HG02970 (cell line): ENCODE measurements around the gene FABP1.

ENCODE experiments used
- ATAC-seq: cut with Tn5 transposase; IDR thresholded peaks from one replicate; pipeline ENCODE4 v1.9.1; 2021; ENCODE audit warnings: mild to moderate bottlenecking, moderate library complexity, moderate number of reproducible peaks; ENCODE audit not compliant: unreplicated experiment, low FRiP score

Gene FABP1

GRCh38 chr2:88139203-88139702 lies 11.4 kb upstream of the FABP1 start:
- ATAC-seq: no peak

GRCh38 chr2:88137833-88138232 lies 10.0 kb upstream of the FABP1 start:
- no peak for ATAC-seq

GRCh38 chr2:88136817-88137216 lies 9.0 kb upstream of the FABP1 start:
- no peak for ATAC-seq

GRCh38 chr2:88133875-88134274 lies 6.0 kb upstream of the FABP1 start:
- no peak for ATAC-seq

GRCh38 chr2:88131999-88132368 lies 4.1 kb upstream of the FABP1 start:
- ATAC-seq: no peak

- no peak for ATAC-seq
These were observed 3.5 kb upstream of the FABP1 start for GRCh38 chr2:88131201-88131998.

GRCh38 chr2:88129313-88129959 lies 1.6 kb upstream of the FABP1 start:
- no peak for ATAC-seq

GRCh38 chr2:88128654-88129312 lies 921 bp upstream of the FABP1 start:
- no peak for ATAC-seq

- no peak for ATAC-seq
These were observed 299 bp downstream of the FABP1 start for GRCh38 chr2:88127638-88127887.

GRCh38 chr2:88126772-88127637 lies 857 bp downstream of the FABP1 start:
- no peak for ATAC-seq

GRCh38 chr2:88125924-88126771 lies 1.7 kb downstream of the FABP1 start:
- ATAC-seq: no peak

GRCh38 chr2:88125344-88125923 lies 2.4 kb downstream of the FABP1 start:
- ATAC-seq: no peak

- no peak for ATAC-seq
These were observed 3.6 kb downstream of the FABP1 start for GRCh38 chr2:88123975-88124917.

- no peak for ATAC-seq
These were observed 4.5 kb downstream of the FABP1 start for GRCh38 chr2:88123164-88123974.

- no peak for ATAC-seq
These were observed 5.5 kb downstream of the FABP1 start for GRCh38 chr2:88122141-88122884.

- ATAC-seq: no peak
These were observed 6.2 kb downstream of the FABP1 start for GRCh38 chr2:88121678-88122077.

GRCh38 chr2:88117973-88118372 lies 9.9 kb downstream of the FABP1 start:
- ATAC-seq: no peak
